ENCODE results near the gene BLOC1S6.

DNA sequence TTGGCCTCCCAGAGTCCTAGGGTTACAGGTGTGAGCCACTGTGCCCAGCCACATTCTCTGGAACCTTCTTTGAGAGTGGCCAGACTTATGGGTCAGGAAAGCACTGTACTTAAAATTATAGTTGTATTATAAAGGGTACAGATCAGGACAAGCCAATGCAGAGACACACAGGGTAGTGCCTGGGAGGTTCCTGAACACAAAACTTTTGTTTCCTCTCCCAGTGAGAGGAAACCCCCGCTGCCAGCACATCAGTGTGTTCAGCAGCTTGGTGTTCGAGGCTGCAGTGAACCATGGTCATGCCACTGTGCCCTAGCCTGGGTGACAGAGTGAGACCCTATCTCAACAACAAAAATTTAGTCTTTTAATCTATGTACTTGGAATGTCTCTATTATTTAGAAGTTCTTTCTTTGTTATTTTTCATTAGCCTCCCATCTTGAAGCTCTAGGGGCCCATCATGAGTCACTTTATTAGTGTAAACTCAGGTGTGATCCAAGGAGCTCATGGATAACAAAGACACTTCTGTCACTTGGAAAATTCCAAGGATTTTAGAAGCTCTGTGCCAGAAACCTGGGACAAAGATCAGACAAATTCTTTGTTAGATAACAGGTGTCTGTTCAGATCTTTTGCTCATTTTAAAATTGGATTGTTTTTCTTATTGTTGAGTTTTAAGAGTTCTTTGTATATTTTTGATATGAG lies 7.8 kb downstream of the BLOC1S6 start:
- TF ChIP-seq, protein P1, sequence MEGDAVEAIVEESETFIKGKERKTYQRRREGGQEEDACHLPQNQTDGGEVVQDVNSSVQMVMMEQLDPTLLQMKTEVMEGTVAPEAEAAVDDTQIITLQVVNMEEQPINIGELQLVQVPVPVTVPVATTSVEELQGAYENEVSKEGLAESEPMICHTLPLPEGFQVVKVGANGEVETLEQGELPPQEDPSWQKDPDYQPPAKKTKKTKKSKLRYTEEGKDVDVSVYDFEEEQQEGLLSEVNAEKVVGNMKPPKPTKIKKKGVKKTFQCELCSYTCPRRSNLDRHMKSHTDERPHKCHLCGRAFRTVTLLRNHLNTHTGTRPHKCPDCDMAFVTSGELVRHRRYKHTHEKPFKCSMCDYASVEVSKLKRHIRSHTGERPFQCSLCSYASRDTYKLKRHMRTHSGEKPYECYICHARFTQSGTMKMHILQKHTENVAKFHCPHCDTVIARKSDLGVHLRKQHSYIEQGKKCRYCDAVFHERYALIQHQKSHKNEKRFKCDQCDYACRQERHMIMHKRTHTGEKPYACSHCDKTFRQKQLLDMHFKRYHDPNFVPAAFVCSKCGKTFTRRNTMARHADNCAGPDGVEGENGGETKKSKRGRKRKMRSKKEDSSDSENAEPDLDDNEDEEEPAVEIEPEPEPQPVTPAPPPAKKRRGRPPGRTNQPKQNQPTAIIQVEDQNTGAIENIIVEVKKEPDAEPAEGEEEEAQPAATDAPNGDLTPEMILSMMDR (IDR thresholded peaks at IDR 0.05) = no peak
- no peak for TF ChIP-seq POLR2A (IDR thresholded peaks at IDR 0.05)

Measured in esophagus squamous epithelium (tissue), 4 donors.